B cell (primary cell): Measurements from ENCODE around the gene CRYBA1. TPM values are rescaled to one million over a fixed set of nuclear protein-coding genes. Genes with fewer than 3 reads are reported as not detected.
"Not testable (repeated sequence)": the region's sequence is repeated elsewhere in the genome, so short reads cannot be mapped to it uniquely, and the experiment has no call there.

Source experiments
- ATAC-seq: fragments of 200-7000 bp; cut with Tn5 transposase; one replicate; pipeline ENCODE4 v1.10.0; 2021; ENCODE audit warnings: low read depth, mild to moderate bottlenecking, moderate number of reproducible peaks, moderate library complexity
- CTCF ChIA-PET: fragments of 350-600 bp; sonication (Branson Sonifier 250); formaldehyde crosslinking; loops from one replicate; lab custom pipeline; 2021; ENCODE audit warnings: antibody characterized with exemption, inconsistent platforms; lab: Charles Lee
- POLR2A ChIA-PET: fragments of 350-600 bp; sonication (Branson Sonifier 250); formaldehyde crosslinking; loops from one replicate; lab custom pipeline; 2021; ENCODE audit warnings: antibody characterized with exemption; lab: Charles Lee
- DNase-seq: peaks from one replicate; pipeline ENCODE4 v3.0.0; 2013
- H2AFZ ChIP-seq: 2 replicates; pipeline ENCODE4 v1.6.1; 2012; ENCODE audit warnings: mild to moderate bottlenecking, low read depth, low read length; ENCODE audit not compliant: insufficient read depth, poor library complexity, severe bottlenecking
- H3K27ac ChIP-seq, 2 donors: 1 replicate in 1 of 2; 2 replicates in 1 of 2; pipeline ENCODE4 v1.5.1; 2012 to 2013; ENCODE audit warnings: low read length in 2 of 2, mild to moderate bottlenecking in 2 of 2, moderate library complexity in 1 of 2
- H3K27me3 ChIP-seq, 4 experiments: fragments of 200-600 bp in 1 of 4; sonication (generic) in 1 of 4; replicated peaks in 1 of 4; 1 replicate in 2 of 4; 2 replicates in 2 of 4; pipeline versions ENCODE4 v1.6.1 to v1.7.0; 2013 to 2016; ENCODE audit warnings: low read length in 3 of 4, mild to moderate bottlenecking in 2 of 4, mixed read lengths in 1 of 4, moderate library complexity in 1 of 4; ENCODE audit not compliant: insufficient read depth in 4 of 4, control insufficient read depth in 3 of 4; ENCODE audit errors: control extremely low read depth in 1 of 4
- H3K36me3 ChIP-seq, 2 experiments: replicated peaks in 1 of 2; 1 replicate in 1 of 2; 2 replicates in 1 of 2; pipeline versions ENCODE4 v1.6.1 to v1.7.1; 2013; ENCODE audit warnings: low read length in 1 of 2; ENCODE audit not compliant: insufficient read depth in 2 of 2, control insufficient read depth in 1 of 2; ENCODE audit errors: control extremely low read depth in 1 of 2, extremely low read depth in 1 of 2
- H3K4me1 ChIP-seq, 2 donors: fragments of 200-600 bp in 1 of 2; sonication (generic) in 1 of 2; 1 replicate in 1 of 2; 2 replicates in 1 of 2; pipeline versions ENCODE4 v1.5.1 to v1.6.1; 2013 to 2017; ENCODE audit warnings: low read length in 2 of 2; ENCODE audit not compliant: control insufficient read depth in 2 of 2, insufficient read depth in 2 of 2
- H3K4me2 ChIP-seq: replicated peaks from 2 replicates; pipeline ENCODE3; 2012; ENCODE audit warnings: mild to moderate bottlenecking, low read depth, low read length; ENCODE audit not compliant: poor library complexity, severe bottlenecking
- H3K4me3 ChIP-seq, 5 experiments: fragments of 200-600 bp in 1 of 5; sonication (generic) in 1 of 5; 1 replicate in 3 of 5; 2 replicates in 2 of 5; pipeline versions ENCODE4 v1.5.1 to v1.7.0; 2011 to 2016; ENCODE audit warnings: low read length in 4 of 5, mild to moderate bottlenecking in 4 of 5, low read depth in 2 of 5, control low read depth in 1 of 5, moderate library complexity in 1 of 5; ENCODE audit not compliant: insufficient read depth in 1 of 5; ENCODE audit errors: control extremely low read depth in 1 of 5, extremely low read depth in 1 of 5
- H3K79me2 ChIP-seq: fragments of 200-600 bp; sonication (generic); one replicate; pipeline ENCODE4 v1.6.0; 2016; ENCODE audit warnings: low read length; ENCODE audit not compliant: control insufficient read depth, insufficient read depth
- H3K9ac ChIP-seq: fragments of 200-600 bp; sonication (generic); 2 replicates; pipeline ENCODE4 v1.6.1; 2017; ENCODE audit warnings: mild to moderate bottlenecking, low read length, moderate library complexity
- H3K9me3 ChIP-seq, 3 donors: one replicate each; pipeline versions ENCODE4 v1.6.1 to v1.7.1; 2013; ENCODE audit warnings: low read length in 2 of 3; ENCODE audit not compliant: control insufficient read depth in 2 of 3, insufficient read depth in 1 of 3; ENCODE audit errors: control extremely low read depth in 1 of 3
- H4K20me1 ChIP-seq: 2 replicates; pipeline ENCODE4 v1.6.0; 2012; ENCODE audit warnings: mild to moderate bottlenecking, low read length; ENCODE audit not compliant: insufficient read depth, control insufficient read depth, poor library complexity, severe bottlenecking
- H3K27ac Mint-ChIP-seq: one replicate; pipeline ENCODE4 v1.8.0; 2021; ENCODE audit warnings: mixed read lengths
- H3K27me3 Mint-ChIP-seq: one replicate; pipeline ENCODE4 v1.8.0; 2021; ENCODE audit warnings: mixed read lengths
- H3K4me1 Mint-ChIP-seq: one replicate; pipeline ENCODE4 v1.8.0; 2021; ENCODE audit warnings: mixed read lengths
- H3K4me3 Mint-ChIP-seq: one replicate; pipeline ENCODE4 v1.8.0; 2021; ENCODE audit warnings: mixed read lengths
- H3K9me3 Mint-ChIP-seq: one replicate; pipeline ENCODE4 v1.8.0; 2022; ENCODE audit warnings: mixed read lengths; ENCODE audit not compliant: insufficient read depth
- EZH2 ChIP-seq: IDR thresholded peaks from 2 replicates; pipeline ENCODE4 v1.6.1; 2012; ENCODE audit warnings: borderline replicate concordance, low read depth, mild to moderate bottlenecking, moderate library complexity, low read length; ENCODE audit not compliant: insufficient read depth, poor library complexity, severe bottlenecking
- WGBS: methylation state at CpG from one replicate; pipeline ENCODE4 v1.1.5; 2013; ENCODE audit warnings: missing lambda C conversion rate; ENCODE audit not compliant: insufficient coverage; 5-methylcytosine and 5-hydroxymethylcytosine counted together
- intact Hi-C: fragments of 100-400 bp; cut with micrococcal nuclease; formaldehyde crosslinking; loops from one replicate; pipeline ENCODE4 v1.10.0; 2022
- polyA plus RNA-seq: library from polyadenylated mRNA; depleted of rRNA; stranded (reverse); fragments of >200 nt; gene quantifications from 2 replicates; pipeline ENCODE4 v1.2.3, GENCODE V29; 2012
- total RNA-seq, 2 donors: library from RNA; stranded (reverse); fragments of 120-200 nt in 1 of 2; gene quantifications; 1 replicate in 1 of 2; 2 replicates in 1 of 2; pipeline versions ENCODE4 v1.2.3 to v1.2.4, GENCODE V29; 2013 to 2022
- TF ChIP-seq, protein P1 (sequence below): fragments of 200-600 bp; IDR thresholded peaks from one replicate; pipeline ENCODE4 v1.8.0; 2022; ENCODE audit warnings: antibody characterized with exemption, mild to moderate bottlenecking

The CRYBA1 gene
- total and polyA plus RNA-seq, 2 donors (not counting 1 experiment from before 2014, with no cell fraction given) = not detected

DNA sequence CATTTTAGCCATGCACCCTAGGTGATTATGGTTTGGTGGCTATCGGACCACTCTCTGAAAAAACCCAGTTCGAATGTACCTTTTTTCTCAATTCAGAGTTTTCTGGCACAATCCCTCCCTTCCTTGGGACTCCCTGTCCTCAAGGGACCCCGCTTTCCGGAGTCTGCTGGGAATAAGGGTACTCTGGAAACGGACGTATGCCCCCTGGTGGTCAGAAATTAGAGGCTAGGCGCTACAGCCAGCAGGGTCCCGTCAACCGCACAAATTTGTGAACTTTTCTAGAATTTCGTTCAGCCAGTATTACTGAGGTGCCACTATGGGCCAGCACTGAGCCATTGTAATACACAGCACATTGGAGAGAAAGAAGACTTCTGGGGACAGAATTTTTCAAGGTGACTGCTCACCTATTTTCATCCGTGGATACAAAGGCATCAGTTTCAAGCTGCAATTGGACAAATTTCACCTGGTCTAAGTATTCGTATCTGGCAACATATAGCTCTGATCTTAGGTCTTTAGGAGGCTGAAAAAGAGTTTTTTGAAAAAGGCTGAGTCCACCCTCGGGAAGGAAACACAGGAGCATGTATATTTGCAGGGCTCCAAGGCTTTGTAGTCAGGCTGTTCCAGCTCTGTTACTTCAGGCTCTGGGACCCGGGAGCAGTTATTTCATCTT, 27.1 kb upstream of the CRYBA1 start:
- no peak overlapping the region for H3K9ac ChIP-seq
- no peaks in the 10 kb centered on the region for H3K9me3 ChIP-seq
- no peaks in the 10 kb centered on the region for H3K36me3 ChIP-seq
- Mint-ChIP-seq H3K4me1 (peaks cover 8% of the 10 kb centered on the region), H3K27ac (no peak overlapping the region), H3K9me3 (no peaks in the 10 kb centered on the region), H3K4me3 (no peak overlapping the region), H3K27me3 (peaks cover 5% of the 10 kb centered on the region)
- peak overlapping the region; percentile 23 for H3K4me2 ChIP-seq
- TF ChIP-seq EZH2 = no peak
- TF ChIP-seq, protein P1, sequence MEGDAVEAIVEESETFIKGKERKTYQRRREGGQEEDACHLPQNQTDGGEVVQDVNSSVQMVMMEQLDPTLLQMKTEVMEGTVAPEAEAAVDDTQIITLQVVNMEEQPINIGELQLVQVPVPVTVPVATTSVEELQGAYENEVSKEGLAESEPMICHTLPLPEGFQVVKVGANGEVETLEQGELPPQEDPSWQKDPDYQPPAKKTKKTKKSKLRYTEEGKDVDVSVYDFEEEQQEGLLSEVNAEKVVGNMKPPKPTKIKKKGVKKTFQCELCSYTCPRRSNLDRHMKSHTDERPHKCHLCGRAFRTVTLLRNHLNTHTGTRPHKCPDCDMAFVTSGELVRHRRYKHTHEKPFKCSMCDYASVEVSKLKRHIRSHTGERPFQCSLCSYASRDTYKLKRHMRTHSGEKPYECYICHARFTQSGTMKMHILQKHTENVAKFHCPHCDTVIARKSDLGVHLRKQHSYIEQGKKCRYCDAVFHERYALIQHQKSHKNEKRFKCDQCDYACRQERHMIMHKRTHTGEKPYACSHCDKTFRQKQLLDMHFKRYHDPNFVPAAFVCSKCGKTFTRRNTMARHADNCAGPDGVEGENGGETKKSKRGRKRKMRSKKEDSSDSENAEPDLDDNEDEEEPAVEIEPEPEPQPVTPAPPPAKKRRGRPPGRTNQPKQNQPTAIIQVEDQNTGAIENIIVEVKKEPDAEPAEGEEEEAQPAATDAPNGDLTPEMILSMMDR = peak; percentile 99
- no peak overlapping the region for H3K4me3 ChIP-seq
- no peaks in the 10 kb centered on the region for H3K79me2 ChIP-seq
- WGBS = 23% methylated on average over 10 of the region's 14 CpGs
- no peaks in the 10 kb centered on the region for H4K20me1 ChIP-seq
- no peak overlapping the region for H2AFZ ChIP-seq
- peak; percentile 82 for DNase-seq
- no peak overlapping the region for H3K27ac ChIP-seq
- intact Hi-C loops = loop anchor here (1.0 to 2.0 kb wide), 5 partner anchors 39 to 95 kb away; partner anchors contain the start of gene MYO18A
- no peaks in the 10 kb centered on the region for H3K27me3 ChIP-seq
- POLR2A ChIA-PET = interaction anchor here (0.6 to 0.8 kb wide), 2 partner anchors 71 to 74 kb away, joined by 3 read pairs; no protein-coding TSS in a partner anchor
- H3K4me1 ChIP-seq = peaks cover 5 to 7% of the 10 kb centered on the region in 2 donors
- CTCF ChIA-PET = interaction anchor here (0.5 to 14.8 kb wide), 30 partner anchors 8 to 576 kb away, joined by 3 to 304 read pairs (median 6); partner anchors contain the start of gene MYO18A
- peak; percentile 91 for ATAC-seq

DNA sequence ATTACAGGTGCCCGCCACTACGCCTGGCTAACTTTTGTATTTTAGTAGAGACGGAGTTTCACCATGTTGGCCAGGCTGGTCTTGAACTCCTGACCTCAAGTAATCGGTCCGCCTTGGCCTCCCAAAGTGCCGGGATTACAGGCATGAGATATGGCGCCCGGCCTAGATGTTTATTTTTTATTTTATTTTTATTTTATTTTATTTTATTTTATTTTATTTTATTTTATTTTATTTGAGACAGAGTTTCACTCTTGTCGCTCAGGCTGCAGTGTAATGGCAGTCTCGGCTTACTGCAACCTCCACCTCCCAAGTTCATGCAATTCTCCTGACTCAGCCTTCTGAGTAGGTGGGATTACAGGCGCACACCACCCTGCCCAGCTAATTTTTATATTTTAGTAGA, 25.3 kb upstream of the CRYBA1 start:
- POLR2A ChIA-PET, H3K27ac ChIP-seq, H3K4me3 Mint-ChIP-seq: not testable (repeated sequence)

More for the DNA sequence above, 25.3 kb upstream of the CRYBA1 start:
- H2AFZ ChIP-seq, H3K27ac Mint-ChIP-seq, H3K36me3 ChIP-seq, intact Hi-C loops, H3K9me3 Mint-ChIP-seq, H3K27me3 ChIP-seq, H4K20me1 ChIP-seq, DNase-seq, H3K4me3 ChIP-seq, ATAC-seq, H3K4me1 ChIP-seq, H3K27me3 Mint-ChIP-seq, H3K4me2 ChIP-seq, H3K79me2 ChIP-seq, H3K9ac ChIP-seq, H3K4me1 Mint-ChIP-seq, H3K9me3 ChIP-seq: not testable (repeated sequence)
- WGBS = 100% methylated on average over 5 of the region's 11 CpGs
- CTCF ChIA-PET = interaction anchor here (1.4 to 14.8 kb wide), 5 partner anchors 17 to 105 kb away, joined by 5 to 304 read pairs (median 17); no protein-coding TSS in a partner anchor
